ENCODE measurements around the gene SCARF2.

DNA sequence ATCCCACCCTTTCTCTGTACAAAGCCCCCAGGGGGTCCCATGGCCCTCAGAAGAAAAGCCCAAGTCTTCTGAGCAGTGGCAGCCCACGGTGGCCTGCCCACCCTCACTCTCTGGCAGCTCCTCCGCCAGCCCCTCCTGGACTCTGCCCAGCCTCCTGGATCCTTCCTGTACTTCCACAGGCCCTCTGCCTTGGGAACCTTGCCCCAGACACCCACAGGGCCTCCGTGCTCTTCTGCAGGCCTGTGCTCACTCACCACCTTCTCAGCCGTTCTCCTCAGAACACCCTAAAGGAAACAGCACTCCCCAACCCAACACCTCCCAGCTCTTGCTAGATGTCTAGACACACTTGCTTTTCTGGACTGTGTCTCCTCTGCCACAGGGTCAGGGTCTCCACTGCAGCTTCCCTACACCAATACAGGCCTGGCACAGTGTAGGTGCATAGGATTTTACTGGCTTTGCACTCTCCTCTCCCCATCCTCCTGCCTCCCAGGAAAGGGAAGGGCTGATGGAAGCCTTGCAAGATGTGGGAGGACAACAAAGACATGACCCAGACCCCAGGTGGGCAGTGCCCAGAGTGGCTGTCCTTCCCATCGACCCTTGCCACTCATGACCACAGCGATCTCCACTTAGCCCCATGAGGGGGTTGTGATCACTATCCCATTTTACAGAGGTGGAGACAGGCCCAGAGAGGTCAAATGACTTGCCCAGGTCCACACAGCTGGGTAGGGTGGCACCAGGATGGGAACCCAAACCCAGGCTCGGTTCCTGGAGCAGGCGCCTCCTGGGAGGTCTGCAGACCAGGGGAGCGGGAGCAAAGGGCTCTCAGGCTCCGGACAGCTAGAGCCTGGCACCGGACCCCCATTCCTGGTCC is 2.0 kb downstream of the SCARF2 start:
- TF ChIP-seq, protein P1, sequence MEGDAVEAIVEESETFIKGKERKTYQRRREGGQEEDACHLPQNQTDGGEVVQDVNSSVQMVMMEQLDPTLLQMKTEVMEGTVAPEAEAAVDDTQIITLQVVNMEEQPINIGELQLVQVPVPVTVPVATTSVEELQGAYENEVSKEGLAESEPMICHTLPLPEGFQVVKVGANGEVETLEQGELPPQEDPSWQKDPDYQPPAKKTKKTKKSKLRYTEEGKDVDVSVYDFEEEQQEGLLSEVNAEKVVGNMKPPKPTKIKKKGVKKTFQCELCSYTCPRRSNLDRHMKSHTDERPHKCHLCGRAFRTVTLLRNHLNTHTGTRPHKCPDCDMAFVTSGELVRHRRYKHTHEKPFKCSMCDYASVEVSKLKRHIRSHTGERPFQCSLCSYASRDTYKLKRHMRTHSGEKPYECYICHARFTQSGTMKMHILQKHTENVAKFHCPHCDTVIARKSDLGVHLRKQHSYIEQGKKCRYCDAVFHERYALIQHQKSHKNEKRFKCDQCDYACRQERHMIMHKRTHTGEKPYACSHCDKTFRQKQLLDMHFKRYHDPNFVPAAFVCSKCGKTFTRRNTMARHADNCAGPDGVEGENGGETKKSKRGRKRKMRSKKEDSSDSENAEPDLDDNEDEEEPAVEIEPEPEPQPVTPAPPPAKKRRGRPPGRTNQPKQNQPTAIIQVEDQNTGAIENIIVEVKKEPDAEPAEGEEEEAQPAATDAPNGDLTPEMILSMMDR (IDR thresholded peaks at IDR 0.05) = no peak
- TF ChIP-seq POLR2AphosphoS5 (IDR thresholded peaks at IDR 0.05) = no peak

Data from suprapubic skin (tissue), 3 donors.